Erythroblast (primary cell): ENCODE data around the gene SVOPL.

Experiments
- GATA1 ChIP-seq: IDR thresholded peaks from 2 replicates; pipeline ENCODE4 v1.6.1; 2011; ENCODE audit warnings: low read depth, mild to moderate bottlenecking, control low read depth, low read length, moderate library complexity
- POLR2A ChIP-seq: IDR thresholded peaks from 2 replicates; pipeline ENCODE4 v1.6.1; 2011; ENCODE audit warnings: mild to moderate bottlenecking, low read length

- TF ChIP-seq POLR2A = no peak
- no peak for TF ChIP-seq GATA1
Measured at GRCh38 chr7:138748666-138749065, 47.5 kb upstream of the SVOPL start.
